Body of pancreas (tissue), 4 donors: ENCODE data around the gene IL1RAPL1.

Experiments
- CTCF ChIP-seq, 7 experiments: fragments of 450-650 bp in 4 of 7; fragments of 200-600 bp in 3 of 7; sonication (generic) in 3 of 7; IDR thresholded peaks; one replicate each; pipeline ENCODE4 v1.5.1; 2016 to 2019; ENCODE audit warnings: antibody characterized with exemption in 7 of 7
- POLR2A ChIP-seq, 3 donors: fragments of 450-650 bp; IDR thresholded peaks; one replicate each; pipeline ENCODE4 v1.6.1; 2016; ENCODE audit warnings: antibody characterized with exemption in 3 of 3, mild to moderate bottlenecking in 2 of 3

- TF ChIP-seq CTCF (IDR thresholded peaks at IDR 0.05) (no peak), POLR2A (IDR thresholded peaks at IDR 0.05) (no peak)
These were observed 844.6 kb downstream of the IL1RAPL1 start for GRCh38 chrX:29431895-29432294.
